RWPE1 (cell line): ENCODE measurements around the gene NFIX.

ENCODE experiments used
- CTCF ChIA-PET: fragments of 350-600 bp; sonication (Branson Sonifier 250); formaldehyde crosslinking; extraction: SDS; loops from one replicate; lab custom pipeline; 2021; lab: Yijun Ruan, JAX
- POLR2A ChIA-PET: fragments of 400-600 bp; formaldehyde crosslinking; extraction: SDS; loops from one replicate; lab custom pipeline; 2020; ENCODE audit warnings: antibody characterized with exemption; ENCODE audit not compliant: low non-redundant PET; lab: Yijun Ruan, JAX
- DNase-seq: peaks from one replicate; pipeline ENCODE4 v3.0.0; 2012; ENCODE audit warnings: low spot score
- H3K27ac ChIP-seq: fragments of 450-650 bp; 2 replicates; pipeline ENCODE4 v1.5.1; 2017
- TF ChIP-seq, protein P1 (sequence below): fragments of 450-650 bp; conservative IDR thresholded peaks from 2 replicates; pipeline ENCODE4 v1.5.1; 2017; ENCODE audit warnings: low read depth, mild to moderate bottlenecking

Gene NFIX

DNA sequence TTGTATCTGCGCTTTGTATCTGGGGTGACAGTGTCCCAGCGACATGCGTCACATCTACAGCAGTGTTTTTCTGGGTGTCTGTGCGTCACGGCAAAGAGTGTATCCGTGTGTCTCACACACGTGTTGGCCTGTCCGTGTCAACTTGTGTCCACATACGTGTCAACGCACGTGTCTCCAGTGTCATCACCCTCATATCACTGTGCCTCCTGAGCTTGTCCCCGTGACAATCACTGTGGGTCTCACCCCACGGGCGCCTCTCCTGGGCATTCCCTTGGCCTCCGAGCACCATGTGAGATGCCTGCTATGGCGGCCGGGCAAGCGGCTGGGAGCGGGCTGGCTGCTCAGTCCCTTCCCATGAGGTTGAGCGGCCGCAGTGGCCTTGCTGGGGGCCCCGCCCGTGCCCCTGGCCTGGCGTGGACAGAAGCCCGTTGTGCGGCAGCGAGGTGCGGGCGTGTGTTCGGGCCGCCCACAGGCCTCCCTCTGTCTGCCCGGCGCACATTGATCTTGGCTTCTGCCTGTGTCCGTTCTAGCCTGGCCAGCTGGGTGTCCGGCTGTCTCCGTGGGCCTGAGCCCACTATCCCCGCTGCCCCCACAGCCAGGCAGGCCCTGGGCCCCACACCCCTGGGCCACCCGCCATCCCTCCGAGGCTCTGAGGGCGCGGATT is 6.4 kb downstream of the NFIX start:
- ChIA-PET CTCF (interaction anchor here (1.3 kb wide), 2 partner anchors 9 to 32 kb away, joined by 3 to 6 read pairs; no protein-coding TSS in a partner anchor), POLR2A (no interaction called here)
- DNase-seq, result no peak
- H3K27ac ChIP-seq, result peak overlapping the region; percentile 98
- TF ChIP-seq, protein P1, sequence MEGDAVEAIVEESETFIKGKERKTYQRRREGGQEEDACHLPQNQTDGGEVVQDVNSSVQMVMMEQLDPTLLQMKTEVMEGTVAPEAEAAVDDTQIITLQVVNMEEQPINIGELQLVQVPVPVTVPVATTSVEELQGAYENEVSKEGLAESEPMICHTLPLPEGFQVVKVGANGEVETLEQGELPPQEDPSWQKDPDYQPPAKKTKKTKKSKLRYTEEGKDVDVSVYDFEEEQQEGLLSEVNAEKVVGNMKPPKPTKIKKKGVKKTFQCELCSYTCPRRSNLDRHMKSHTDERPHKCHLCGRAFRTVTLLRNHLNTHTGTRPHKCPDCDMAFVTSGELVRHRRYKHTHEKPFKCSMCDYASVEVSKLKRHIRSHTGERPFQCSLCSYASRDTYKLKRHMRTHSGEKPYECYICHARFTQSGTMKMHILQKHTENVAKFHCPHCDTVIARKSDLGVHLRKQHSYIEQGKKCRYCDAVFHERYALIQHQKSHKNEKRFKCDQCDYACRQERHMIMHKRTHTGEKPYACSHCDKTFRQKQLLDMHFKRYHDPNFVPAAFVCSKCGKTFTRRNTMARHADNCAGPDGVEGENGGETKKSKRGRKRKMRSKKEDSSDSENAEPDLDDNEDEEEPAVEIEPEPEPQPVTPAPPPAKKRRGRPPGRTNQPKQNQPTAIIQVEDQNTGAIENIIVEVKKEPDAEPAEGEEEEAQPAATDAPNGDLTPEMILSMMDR, result no peak

DNA sequence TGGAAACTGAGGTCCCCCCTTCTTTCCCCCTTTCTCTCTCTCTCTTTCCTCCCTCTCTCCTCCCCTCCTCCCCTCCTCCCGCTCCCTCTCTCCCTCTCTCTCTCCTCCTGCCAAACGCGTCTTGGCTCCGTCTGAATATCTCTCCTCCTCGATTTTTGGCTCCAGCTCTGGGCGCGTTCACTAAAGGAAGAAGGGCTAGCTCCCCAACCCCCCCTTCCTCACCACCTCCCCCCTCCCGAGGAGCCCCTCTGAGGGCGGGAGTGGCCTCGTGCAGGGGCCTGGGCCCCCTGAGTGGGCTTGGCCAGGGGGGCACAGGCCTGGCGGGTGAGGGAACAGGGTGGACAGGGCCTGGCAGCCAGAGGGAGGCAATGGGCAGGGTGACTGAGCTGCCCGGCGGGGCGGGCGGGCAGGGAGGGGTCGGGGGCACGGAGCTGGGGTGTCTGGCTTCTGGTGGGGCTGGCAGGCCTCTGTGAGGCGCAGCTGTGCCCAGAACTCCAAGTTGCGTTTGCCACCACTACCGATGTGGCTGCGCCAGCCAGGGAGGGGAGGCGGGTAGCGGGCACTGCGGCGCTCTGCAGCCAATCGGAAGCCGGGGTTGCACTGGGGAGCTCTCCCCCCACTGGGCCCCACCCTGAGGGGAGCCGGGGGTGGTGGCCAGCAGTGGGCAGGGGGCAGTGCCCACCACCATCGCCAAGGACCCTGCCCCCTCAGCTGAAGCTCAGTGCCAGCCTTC is 7.1 kb downstream of the NFIX start:
- DNase-seq, result no peak
- peak overlapping the region; percentile 98 for H3K27ac ChIP-seq

DNA sequence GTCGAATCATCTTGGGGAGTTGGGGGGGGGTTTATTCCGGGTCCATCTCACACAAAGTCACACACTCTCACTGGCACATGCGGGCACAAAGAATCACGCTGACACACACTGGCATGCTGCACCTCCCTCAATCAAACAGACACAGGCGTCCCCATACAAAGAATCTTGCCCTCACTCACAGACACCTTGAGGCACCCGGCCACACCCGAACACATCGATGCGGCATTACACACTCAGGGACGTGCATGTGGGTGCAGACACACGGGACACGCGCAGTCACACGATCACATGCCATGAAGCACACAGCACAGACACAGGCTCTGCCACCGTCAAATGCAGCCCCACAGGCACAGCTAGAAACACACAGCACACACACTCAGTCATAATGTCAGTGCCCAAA is 7.8 kb downstream of the NFIX start:
- TF ChIP-seq, protein P1, result no peak
- ChIA-PET CTCF (interaction anchor here (1.1 kb wide), 1 partner anchor 25 kb away, joined by 4 read pairs; no protein-coding TSS in a partner anchor), POLR2A (no interaction called here)
- DNase-seq, result no peak
- H3K27ac ChIP-seq, result peak overlapping the region; percentile 98

More for the DNA sequence above, 7.1 kb downstream of the NFIX start:
- ChIA-PET POLR2A (no interaction called here), CTCF (interaction anchor here (1.1 to 1.3 kb wide), 2 partner anchors 25 to 31 kb away, joined by 4 to 6 read pairs; no protein-coding TSS in a partner anchor)
- TF ChIP-seq, protein P1, result no peak

DNA sequence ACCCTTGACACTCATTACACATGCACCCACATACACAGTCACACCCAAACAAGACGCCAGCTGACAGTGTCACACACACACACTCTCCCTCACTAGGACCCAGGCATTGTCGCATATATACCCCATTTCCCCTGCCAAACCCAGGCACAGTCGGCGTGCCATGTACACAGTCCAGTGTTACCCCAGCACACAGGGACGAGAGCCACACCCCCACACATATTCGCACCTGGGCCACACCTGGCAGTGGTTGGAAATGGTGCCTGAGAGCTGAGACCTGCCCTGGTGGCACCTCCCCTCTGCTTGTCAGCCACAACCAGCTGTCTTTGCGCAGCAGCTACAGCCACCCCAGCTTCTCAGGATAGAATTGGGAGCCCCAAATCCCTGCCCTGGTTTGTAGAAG is 9.0 kb downstream of the NFIX start:
- ChIA-PET CTCF (interaction anchor here (1.1 kb wide), 2 partner anchors 39 to 57 kb away, joined by 4 read pairs; no protein-coding TSS in a partner anchor), POLR2A (no interaction called here)
- no peak for DNase-seq
- H3K27ac ChIP-seq, result peak overlapping the region; percentile 98
- TF ChIP-seq, protein P1, result no peak

DNA sequence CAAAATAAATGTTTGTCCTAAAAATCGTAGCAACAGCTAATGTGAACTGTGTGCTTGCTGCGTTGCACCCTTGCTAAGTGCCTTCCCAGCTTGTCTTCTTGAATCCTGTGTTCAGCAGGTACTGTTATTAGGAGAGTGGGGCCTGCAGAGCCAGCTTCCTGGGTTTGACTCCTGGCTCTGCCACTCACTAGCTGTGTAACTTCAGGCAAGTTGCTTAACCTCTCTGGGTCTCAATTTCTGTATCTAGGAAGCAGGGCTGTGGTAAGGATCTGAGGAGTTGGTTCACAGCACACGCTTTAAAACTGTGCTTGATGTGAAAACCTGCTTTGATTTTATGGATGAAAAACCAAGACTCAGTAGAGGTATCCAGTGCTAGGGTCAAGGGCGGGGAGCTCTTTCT is 10.0 kb downstream of the NFIX start:
- CTCF ChIA-PET, result interaction anchor here (0.5 to 2.2 kb wide), 8 partner anchors 8 to 56 kb away, joined by 3 to 9 read pairs (median 4); no protein-coding TSS in a partner anchor
- no peak for DNase-seq
- TF ChIP-seq, protein P1, result no peak
- POLR2A ChIA-PET, result no interaction called here
- peak overlapping the region; percentile 98 for H3K27ac ChIP-seq

DNA sequence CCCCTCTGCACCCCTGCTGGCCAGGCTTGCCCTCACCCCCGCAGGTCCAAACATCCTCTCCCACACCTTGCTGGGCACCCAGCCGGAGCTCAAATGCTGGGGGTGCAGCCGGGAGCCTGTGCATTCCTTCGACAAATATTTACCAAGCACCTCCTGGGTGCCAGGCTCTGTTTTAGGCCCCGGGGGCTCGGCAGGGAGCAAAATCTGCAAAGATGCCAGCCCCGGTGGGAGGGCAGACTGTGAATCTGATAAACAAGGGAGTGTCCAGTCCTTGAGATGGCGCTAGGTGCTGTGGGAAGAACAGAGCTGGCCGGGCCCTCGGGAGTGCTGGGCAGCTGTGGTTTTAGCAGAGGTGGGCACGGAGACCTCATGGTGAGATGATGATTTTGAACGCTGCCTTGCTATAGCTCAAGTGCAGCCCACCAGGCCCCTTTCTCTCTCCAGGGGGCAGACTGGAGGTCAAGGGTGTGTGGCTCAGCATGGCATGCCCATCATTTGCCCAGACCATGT is 10.6 kb downstream of the NFIX start:
- DNase-seq, result no peak
- ChIA-PET POLR2A (interaction anchor here (0.7 kb wide), 1 partner anchor 9 kb away, joined by 6 read pairs; no protein-coding TSS in a partner anchor), CTCF (interaction anchor here (0.8 to 2.2 kb wide), 7 partner anchors 13 to 88 kb away, joined by 3 to 9 read pairs (median 4); no protein-coding TSS in a partner anchor)
- TF ChIP-seq, protein P1, result no peak
- peak overlapping the region; percentile 98 for H3K27ac ChIP-seq
